GM21423 (cell line): Measurements from ENCODE around the gene ZNF488.
"Not testable (repeated sequence)": the region's sequence is repeated elsewhere in the genome, so short reads cannot be mapped to it uniquely, and the experiment has no call there.

Experiments
- ATAC-seq: cut with Tn5 transposase; IDR thresholded peaks from one replicate; pipeline ENCODE4 v1.9.1; 2021; ENCODE audit warnings: mild to moderate bottlenecking, moderate library complexity; ENCODE audit not compliant: unreplicated experiment

The ZNF488 gene, protein sequence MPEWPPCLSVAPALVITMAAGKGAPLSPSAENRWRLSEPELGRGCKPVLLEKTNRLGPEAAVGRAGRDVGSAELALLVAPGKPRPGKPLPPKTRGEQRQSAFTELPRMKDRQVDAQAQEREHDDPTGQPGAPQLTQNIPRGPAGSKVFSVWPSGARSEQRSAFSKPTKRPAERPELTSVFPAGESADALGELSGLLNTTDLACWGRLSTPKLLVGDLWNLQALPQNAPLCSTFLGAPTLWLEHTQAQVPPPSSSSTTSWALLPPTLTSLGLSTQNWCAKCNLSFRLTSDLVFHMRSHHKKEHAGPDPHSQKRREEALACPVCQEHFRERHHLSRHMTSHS

DNA sequence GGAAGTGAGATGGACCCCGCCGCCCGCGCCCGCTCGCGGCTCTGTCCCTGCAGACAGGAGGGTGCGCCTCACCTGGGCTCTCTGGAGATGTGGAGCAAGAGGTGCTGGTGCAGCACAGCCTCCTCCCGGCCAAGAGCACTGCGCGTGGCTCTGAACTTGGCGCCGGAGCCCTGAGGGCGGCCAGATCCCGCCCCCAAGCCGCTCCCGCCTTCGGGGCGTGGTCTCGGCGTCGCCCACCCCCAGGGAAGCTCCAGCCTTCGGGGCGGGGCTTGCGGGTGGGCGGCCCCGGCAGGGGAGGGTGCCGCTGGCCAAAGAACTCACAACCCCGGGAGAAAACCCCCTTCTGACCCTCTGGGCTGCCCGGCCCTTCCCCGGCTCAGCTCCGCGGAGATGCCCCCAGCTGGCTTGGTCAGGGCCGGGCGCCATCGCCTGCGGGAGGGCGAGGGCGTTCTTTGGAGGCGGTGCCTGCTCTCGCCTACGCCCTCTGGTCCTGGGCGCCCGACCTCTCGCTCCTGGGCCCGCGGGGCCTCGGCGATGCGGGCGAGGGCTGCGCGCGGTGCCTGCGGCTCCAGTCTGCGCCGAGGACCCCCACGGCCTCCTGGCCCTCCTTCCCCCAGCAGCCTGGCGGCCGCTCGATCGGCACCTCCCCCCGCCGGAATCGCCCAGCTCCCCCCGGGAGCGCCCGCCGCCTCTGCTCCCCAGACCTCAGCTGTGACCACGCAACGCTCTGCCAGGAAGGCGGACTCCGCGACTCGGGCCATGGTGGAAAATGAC is at the start of gene ZNF488:
Gene ZNF488, minus strand, starts transcription at position 146 of the 774 bp plus-strand sequence. CDS start 15,464 bp downstream, outside the sequence.
- peak; percentile 91 for ATAC-seq

DNA sequence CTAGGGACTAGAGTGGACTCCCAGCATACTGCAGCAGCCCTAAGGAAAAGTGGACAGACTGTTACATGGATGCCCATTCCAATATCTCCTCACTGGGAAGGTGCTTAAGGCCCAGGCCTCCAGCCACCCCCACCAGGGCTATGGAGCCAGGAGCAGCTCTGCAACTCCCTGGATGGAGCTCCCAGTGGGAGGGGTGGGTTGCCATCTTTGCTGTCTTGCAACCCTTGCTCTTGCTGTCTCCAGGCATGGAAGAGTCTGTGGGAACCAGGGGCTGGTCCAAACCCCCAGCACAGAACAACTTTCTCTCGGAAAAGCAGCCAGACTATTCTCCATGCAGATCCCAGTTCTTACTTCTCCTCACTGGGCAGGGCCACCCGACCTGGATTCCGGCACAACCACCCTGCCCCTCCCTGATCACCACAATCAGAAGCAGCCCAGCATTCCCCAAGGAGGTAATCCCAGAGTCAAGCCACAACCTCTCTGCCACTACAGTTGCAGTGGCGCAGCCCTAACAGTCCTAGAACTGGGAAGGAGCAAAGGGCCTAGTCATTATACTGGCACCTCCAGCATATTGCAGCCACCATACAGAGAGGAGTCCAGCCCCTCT is 41.8 kb upstream of the ZNF488 start:
- ATAC-seq = no peak

DNA sequence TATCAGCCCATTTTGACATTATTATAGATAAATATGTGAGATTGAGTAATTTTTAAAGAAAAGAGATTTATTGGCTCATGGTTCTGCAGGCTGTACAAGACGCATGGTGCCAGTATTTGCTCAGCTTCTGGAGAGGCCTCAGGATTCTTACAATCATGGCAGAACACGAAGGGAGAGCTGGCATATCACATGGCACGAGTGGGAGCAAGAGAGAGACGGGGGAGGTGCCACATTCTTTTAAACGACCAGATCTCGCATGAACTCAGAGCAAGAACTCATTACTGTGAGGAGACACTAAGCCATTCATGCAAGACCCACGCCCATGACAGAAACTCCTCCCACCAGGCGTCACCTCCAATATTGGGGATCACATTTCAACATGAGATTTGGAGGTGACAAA is 40.1 kb upstream of the ZNF488 start:
- ATAC-seq = no peak

DNA sequence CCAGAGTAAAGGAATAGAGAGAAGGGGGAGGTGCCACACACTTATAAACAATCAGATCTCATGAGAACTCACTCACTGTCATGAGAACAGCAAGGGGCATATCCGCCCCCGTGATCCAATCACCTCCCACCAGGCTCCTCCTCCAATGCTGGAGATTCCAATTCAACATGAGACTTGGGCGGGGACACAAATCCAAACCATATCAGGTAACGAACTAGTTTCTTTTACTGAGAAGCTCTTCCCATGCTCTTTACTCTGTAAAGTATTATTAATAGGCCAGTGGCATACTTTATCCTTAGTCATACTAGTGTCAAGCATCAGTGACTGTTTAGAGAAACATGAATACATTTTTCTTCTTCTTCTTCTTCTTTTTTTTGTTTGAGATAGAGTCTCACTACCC is 39.4 kb upstream of the ZNF488 start:
- no peak for ATAC-seq

DNA sequence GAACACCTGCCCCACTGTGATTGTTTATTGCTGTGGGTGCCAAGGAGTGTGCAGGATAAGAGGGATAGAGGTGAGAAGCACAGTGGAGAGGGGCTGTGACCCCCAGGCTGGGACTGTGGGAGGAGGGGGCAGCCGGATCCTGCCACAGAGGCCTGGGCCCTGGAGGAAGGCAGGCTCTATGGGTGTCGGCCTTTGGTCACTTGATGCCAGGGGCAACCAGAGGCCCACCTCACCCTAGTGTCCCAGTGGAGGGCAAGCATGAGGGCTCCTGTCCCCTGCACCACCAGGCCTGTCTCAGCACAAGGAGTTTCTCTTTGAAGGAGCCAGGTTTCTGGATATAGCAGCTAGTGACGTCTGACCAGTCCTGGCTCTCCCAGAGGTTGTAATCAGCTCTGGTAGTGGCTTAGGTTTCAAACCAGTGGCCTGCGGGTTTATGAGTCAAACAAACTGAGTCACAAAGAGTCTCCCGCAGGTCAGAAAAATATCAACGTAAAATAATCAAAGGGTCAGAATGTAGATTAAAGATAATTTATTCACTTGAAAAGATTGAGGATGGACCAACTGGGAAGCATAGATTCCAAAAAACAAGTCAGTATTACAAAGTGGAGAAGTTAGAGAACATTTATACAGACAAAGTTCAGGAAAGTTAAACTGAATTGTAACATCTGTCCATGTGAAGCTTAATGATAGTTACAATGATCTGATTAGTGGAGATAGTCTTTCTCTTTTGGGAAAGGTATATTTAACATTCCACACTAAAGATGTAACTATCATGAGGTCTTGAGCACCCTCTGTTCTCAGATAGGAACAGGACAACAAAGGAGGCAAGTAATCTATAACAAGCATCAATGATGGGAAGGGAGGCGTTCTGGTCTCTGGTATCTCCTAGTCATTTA is 37.2 kb upstream of the ZNF488 start:
- ATAC-seq = no peak

DNA sequence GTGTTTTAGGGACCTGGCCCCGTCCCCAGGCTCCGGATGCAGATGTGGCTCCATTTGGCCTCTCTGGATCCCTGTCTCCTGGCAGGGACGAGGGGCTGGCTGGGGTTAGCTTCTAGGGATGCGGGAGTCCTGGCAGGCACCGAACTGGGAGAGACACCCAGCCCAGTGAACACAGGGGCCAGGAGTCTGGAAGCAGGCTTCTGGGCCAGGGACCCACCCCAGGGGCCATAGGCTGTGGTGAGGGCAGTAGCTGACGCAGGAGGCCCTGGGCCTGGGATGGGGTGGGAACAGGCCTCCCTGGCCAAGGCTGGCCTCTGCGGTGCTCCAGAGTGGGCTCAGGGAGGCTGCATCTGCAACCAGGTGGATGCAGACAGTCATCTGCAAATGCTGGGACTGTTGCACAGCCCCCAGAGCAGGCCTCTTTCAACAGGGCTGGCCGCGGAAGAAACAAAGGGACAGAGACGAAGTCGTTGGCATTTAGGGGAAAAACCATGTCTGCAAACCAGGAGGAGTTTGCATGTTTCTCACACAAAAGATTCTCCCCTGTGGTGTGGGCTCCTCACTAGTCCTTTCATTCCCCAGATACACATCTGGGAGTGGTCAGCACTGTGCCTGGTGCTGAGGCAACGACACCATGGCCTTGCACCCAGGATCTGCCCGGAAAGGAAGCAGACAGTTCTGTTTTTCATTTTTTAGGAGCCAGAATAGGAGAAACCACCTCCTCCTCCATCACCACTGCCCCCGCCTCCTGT is 36.4 kb upstream of the ZNF488 start:
- ATAC-seq = no peak

DNA sequence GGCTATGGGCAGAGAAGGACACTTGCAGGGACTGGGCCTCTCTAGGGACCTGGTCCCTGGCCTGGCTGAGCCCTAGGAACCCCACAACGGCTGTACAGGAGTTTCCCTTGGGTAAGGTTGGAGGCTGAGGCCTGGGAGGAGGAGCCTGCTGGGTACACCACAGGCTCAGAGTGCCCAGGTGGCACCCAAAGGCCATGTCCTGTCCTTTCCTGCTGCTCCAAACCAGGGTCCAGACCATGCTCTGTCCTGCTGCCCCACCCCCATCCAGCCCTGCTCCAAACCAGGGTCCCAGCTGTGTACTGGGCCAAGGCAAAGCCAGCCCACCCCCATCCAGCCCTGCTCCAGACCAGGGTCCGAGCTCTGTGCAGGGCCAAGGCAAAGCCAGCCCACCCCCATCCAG is 35.3 kb upstream of the ZNF488 start:
- ATAC-seq = no peak

DNA sequence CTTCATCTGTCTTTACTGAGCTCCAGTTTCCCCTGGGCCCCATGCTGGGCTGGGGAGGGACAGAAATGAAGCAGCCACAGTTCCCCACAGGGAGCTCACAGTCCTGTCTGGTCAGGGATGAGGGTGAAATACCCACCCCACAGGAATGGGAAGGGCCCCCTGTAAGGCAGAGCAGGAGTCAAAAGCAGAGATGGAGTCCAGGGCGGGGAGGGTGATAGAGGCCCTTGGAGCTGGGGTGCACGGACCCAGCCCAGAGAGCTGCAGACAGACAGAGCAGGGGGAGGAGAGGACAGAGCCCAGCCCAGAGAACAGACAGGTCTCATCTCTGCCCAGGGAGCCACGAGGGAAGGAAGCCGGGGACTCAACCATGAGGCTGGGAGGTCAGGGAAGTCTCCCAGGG is 34.9 kb upstream of the ZNF488 start:
- ATAC-seq = no peak

DNA sequence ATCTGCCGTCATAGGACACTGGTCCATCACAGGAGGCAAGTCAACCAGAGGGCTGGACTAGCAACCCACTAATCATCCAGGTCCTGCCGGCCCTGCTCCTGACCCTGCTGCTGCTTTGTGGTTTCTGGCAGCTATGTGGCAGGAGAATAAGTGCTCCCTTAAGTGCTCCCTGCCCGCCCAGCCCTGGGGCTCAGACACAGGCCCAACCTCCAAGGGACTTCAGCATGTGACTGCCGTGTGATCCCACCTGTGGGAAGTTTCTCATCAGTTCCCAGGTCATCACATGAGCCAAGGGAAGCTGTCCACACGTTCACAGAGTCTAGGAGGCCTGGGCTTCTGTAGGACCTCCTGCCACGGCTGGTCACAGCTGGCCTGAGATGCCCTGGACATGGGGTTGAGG is 34.2 kb upstream of the ZNF488 start:
- no peak for ATAC-seq

DNA sequence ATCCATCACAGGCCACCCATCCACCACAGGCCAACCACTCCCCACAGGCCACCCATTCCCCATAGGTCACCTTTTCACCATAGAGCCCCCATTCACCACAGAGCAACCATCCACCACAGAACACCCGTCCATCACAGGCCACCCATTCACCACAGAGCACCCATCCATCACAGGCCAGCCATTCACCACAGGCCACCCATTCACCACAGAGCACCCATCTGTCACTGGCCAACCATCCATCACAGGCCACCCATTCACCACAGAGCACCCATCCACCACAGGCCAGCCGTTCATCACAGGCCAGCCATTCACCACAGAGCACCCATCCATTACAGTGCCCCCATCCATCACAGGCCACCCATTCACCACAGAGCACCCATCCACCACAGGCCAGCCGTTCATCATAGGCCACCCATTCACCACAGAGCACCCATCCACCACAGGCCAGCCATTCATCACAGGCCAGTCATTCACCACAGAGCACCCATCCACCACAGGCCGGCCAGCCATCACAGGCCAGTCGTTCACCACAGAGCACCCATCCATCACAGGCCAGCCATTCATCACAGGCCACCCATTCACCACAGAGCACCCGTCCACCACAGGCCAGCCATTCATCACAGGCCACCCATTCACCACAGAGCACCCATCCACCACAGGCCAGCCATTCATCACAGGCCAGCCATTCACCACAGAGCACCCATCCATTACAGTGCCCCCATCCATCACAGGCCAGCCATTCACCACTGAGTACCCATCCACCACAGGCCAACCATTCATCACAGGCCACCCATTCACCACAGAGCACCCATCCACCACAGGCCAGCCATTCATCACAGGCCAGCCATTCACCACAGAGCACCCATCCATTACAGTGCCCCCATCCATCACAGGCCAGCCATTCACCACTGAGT is 32.5 kb upstream of the ZNF488 start:
- not testable (repeated sequence) for ATAC-seq

DNA sequence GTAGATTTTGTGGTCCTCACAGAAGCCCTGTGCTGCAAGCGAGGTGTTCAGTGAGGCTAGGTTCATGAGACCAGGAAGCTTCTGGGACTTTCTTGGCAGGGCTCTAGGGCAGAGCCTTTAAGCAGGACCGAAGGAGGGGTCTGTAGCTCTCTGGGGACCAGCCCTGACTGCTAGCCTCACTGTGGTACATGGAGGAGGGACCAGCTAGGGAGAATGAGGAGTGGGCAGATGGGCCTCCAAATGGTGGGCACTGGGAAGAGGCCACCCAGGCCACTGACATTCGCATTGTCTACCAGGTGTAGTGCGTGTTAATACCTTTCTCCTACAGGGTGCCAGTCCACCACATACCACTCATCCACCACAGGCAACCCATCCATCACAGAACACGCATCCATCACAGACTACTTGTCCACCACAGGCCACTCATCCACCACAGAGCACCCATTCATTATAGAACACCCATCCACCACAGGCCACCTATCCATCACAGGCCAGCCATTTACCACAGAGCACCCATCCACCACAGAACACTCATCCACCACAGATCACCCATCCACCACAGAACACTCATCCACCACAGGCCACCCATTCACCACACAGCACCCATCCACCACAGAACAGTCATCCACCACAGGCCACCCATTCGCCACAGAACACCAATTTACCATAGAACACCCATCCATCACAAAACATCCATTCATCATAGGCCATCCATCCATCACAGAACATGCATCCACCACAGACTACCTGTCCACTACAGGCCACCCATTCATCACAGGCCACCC is 31.6 kb upstream of the ZNF488 start:
- no peak for ATAC-seq

DNA sequence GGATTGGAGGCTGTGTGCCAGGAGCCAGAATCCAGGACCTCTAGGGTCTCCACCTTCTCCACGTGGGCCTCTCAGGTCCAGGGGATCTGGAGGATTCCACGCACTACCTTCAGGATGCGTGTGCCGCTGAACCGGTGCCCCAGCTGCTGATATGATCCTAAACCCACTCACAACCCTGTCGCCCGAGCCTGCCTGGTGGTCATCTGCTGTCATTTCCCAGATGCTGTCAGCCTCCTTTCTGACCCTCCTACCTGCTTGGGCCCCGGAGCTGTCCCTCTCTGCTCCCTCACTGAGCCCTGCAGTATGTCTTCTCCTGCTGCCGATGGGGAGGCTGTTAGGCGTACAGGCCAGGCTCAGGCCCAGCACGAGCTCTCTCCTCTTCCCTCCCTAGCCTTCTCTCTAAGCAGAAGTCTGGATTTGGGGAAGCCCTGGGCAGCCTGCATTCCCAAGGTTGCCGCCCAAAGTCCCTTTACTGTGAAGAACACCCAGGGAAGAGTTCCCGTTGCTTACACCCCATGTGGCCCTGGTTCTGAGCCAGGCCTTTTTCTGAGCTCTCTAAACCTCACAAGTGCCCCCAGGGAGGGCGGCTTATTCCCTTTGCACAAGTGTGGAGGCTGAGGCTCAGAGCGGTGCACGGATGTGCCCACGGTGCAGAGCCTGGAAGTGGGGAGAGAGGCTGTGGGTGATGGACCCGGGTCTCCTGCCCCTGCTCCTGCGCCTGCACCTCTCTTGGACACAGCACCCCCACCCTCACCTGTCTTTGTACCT is 30.8 kb upstream of the ZNF488 start:
- ATAC-seq = no peak

DNA sequence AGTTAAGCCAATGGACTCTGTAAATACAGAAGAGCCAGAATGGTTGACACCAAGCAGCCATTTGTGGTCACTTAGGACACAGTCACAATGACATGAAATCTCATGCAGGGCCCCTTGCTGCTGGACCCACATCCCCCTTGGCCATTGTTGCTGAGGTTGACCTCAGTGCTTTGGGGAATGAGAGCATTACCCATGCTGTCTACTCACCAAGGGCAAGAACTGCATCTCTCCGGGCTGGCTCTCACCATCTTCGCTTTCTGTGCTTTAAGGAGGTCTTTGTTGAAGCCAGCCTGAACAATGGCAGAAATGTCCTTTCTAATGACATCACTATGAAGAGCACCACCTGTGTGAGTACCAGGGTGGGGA is 30.1 kb upstream of the ZNF488 start:
- no peak for ATAC-seq

DNA sequence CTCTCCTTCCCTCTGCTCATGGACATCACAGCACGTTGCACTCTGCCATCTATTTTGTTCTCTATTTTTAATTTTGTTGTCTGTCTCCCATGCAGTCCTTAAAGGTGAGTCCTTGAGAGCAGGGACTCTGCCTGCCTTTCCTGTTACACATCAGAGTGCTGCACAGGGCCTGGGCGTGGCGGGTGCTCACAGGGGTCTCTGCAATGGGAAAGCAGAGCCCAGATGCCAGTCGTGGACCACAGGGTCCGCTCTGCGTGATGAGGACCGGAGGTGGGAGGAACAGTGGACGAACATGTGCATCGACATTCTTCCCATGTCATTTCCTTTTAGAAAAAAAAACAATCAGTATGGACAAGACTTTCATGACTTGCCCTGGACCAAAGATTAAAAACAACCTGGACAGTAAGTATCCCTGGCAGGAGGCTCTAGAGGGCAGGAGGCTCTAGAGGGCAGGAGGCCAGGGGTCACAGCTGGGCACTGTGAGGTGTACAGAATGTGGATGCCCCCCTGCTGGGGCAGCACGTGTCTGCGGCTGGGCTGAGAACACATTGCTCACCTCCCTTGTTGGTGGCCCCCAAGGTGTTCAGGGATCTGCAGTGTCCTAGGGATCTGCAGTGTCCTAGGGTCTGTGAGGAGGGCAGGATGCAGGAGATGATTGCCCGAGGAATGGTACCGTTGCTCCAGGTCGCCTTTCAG is 29.6 kb upstream of the ZNF488 start:
- ATAC-seq = no peak

DNA sequence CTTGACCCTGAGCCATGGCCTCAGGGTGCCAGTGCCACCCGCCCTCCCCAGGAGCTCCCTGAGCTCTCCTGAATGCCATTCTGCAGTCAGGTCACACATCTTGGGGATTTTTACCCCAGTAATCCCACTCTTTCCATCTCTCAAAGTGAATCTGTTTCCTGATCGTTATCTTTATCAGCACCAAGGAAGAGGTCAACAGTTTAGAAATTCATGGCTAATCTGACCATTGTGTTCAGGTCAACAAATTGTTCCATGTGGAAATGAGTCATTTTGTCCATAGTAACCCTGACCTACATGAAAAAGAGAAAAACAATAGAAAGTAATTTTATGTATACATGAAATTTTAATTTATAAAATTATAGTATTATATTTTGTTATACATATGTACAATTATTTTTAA is 28.8 kb upstream of the ZNF488 start:
- no peak for ATAC-seq

DNA sequence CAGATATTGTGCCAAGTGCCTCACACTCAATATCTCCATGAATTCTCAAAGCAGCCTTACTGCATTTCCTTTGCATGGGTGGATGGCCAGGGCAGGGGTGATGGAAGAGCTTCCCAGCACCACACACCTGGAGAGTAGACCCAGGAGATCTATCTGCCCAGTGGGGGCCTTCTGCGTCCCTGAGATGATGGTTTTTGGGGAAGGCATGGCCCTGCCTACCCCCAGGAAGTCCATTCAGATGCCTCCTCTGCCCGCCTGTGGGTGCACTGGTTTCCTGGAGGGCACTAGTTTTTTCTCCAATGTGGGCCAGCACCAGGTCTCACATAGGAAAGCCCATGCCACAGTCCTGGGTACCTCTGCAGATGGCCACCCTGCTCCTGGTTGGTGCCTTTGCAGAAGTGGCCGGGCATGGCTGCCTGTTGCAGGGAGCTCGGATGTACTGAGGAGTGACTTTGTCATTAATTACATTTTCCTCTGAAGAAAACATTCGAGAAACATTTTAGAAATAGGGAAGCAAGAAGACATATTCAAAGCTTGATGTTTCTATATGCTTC is 28.2 kb upstream of the ZNF488 start:
- ATAC-seq = no peak

DNA sequence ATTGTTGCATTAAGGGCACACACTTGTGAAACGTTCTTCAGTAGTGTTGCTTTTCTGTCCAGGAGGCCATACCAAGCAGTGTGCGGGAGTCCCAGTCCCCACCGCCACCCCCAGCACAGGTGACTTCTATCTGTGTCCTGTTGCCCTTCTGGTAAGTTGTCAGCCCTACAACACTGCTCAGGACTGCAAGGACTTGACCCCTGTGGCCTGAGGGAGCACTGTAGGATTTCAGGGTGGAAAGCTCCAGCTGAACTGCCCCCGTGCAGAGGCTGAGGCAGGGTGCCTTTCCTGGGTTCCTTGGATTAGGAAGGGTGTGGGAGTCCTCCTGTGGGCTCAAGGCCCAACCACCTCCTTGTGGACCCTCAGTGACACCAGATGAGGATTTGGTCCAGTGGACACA is 26.8 kb upstream of the ZNF488 start:
- no peak for ATAC-seq
